ENCODE measurements around the gene PODN.

Gene PODN

GRCh38 chr1:53115403-53116306, 53.6 kb downstream of the PODN start:
- peak; percentile 53 for DNase-seq

GRCh38 chr1:53116307-53116810, 54.3 kb downstream of the PODN start:
- DNase-seq = no peak

- no peak for DNase-seq
Observed at GRCh38 chr1:53116933-53117600, 55.1 kb downstream of the PODN start.

GRCh38 chr1:53117836-53118235, 55.8 kb downstream of the PODN start:
- no peak for DNase-seq

- DNase-seq = no peak
Observed at GRCh38 chr1:53120659-53121058, 58.6 kb downstream of the PODN start.

- DNase-seq = peak; percentile 70
Observed at GRCh38 chr1:53121319-53122172, 59.5 kb downstream of the PODN start.

- peak; percentile 13 for DNase-seq
Observed at GRCh38 chr1:53122201-53122885, 60.3 kb downstream of the PODN start.

GRCh38 chr1:53122961-53123413, 61.0 kb downstream of the PODN start:
- no peak for DNase-seq

GRCh38 chr1:53123453-53124140, 61.6 kb downstream of the PODN start:
- DNase-seq = no peak

- no peak for DNase-seq
Observed at GRCh38 chr1:53125122-53125521, 63.1 kb downstream of the PODN start.

GRCh38 chr1:53125623-53126360, 63.8 kb downstream of the PODN start:
- DNase-seq = no peak

- no peak for DNase-seq
Observed at GRCh38 chr1:53126495-53126894, 64.5 kb downstream of the PODN start.

- no peak for DNase-seq
Observed at GRCh38 chr1:53127546-53127945, 65.5 kb downstream of the PODN start.

- DNase-seq = no peak
Observed at GRCh38 chr1:53128401-53128800, 66.4 kb downstream of the PODN start.

- no peak for DNase-seq
Observed at GRCh38 chr1:53129891-53130597, 68.0 kb downstream of the PODN start.

- DNase-seq = no peak
Observed at GRCh38 chr1:53130598-53130877, 68.5 kb downstream of the PODN start.

GRCh38 chr1:53130878-53131589, 69.0 kb downstream of the PODN start:
- no peak for DNase-seq

- DNase-seq = no peak
Observed at GRCh38 chr1:53131590-53131938, 69.6 kb downstream of the PODN start.

- DNase-seq = no peak
Observed at GRCh38 chr1:53132176-53132575, 70.2 kb downstream of the PODN start.
